GM19193 (cell line): ENCODE results near the gene PCDHGA7.
"Not testable (repeated sequence)": the region's sequence is repeated elsewhere in the genome, so short reads cannot be mapped to it uniquely, and the experiment has no call there.

ENCODE experiments used
- POLR2A ChIP-seq: IDR thresholded peaks from 4 replicates; pipeline ENCODE4 v1.6.1; 2011; ENCODE audit not compliant: insufficient read depth, insufficient read length; ENCODE audit errors: extremely low read depth

The PCDHGA7 gene

DNA sequence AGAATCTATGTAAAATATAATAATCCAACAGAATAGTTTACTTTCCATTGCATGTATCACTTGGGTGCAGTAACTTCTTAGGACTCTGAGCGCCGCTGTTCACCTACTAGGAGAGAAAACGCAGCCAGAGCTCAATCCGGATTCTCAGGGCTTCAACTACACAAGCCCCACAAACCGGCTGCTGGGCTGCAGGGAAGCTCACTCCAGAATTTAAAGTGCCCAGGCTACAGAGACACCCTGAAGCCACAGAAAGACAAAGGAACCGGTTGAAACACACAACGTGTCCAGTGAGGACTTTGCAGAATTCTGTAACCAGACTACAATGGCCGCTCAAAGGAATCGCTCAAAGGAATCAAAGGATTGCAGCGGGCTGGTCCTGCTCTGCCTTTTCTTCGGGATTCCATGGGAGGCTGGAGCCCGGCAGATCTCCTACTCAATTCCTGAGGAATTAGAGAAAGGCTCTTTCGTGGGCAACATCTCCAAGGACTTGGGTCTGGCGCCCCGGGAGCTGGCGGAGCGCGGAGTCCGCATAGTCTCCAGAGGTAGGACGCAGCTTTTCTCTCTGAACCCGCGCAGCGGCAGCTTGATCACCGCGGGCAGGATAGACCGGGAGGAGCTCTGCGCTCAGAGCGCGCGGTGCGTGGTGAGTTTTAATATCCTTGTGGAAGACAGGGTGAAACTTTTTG is 30.5 kb downstream of the PCDHGA7 start, which contains the start of gene PCDHGA10:
Gene PCDHGA10, plus strand, starts transcription at position 134 of the 686 bp plus-strand sequence. Its CDS starts 189 bp downstream, at position 323.
- TF ChIP-seq POLR2A = no peak

GRCh38 chr5:141413540-141414069 is 31.1 kb downstream of the PCDHGA7 start:
- no peak for TF ChIP-seq POLR2A

GRCh38 chr5:141417494-141418172 is 35.1 kb downstream of the PCDHGA7 start, which contains the start of gene PCDHGB7:
PCDHGB7 (plus strand) TSS chr5:141417677; CDS start chr5:141417860, 183 bp downstream.
- not testable (repeated sequence) for TF ChIP-seq POLR2A

- no peak for TF ChIP-seq POLR2A
Observed at GRCh38 chr5:141419074-141419880, 36.7 kb downstream of the PCDHGA7 start.

DNA sequence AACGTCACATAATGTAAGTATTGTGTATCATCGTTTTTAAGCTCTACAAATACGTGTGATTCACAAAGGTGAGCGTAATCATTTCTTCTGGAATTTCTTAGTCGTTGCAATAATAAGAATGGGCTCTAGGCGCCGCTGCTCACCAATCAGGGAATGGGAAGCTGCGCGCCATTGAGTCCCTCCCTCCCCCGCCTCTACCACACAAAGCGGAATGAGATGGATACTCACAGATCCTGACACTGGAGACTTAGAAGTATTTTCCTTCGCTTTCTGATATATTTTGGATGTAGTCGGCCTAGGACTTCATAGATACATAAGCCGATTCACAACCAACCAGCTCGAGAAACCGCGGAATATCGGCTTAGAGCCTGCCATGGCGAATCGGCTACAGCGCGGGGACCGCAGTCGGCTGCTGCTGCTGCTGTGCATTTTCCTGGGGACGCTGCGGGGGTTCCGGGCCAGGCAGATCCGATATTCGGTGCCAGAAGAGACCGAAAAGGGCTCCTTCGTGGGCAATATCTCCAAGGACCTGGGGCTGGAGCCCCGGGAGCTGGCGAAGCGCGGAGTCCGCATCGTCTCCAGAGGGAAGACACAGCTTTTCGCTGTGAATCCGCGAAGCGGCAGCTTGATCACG is 38.4 kb downstream of the PCDHGA7 start, which contains the start of gene PCDHGA11:
Gene PCDHGA11, plus strand, starts transcription at position 197 of the 634 bp plus-strand sequence. Its CDS starts 177 bp downstream, at position 374.
- TF ChIP-seq POLR2A = no peak

DNA sequence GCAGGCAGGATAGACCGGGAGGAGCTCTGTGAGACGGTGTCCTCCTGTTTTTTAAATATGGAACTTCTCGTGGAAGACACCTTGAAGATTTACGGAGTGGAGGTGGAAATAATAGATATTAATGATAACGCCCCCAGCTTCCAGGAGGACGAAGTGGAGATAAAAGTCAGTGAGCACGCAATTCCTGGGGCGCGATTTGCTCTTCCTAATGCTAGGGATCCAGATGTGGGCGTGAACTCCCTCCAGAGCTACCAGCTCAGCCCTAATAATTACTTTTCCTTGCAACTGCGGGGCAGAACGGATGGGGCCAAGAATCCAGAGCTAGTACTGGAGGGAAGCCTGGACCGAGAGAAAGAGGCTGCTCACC is 38.9 kb downstream of the PCDHGA7 start:
- TF ChIP-seq POLR2A = no peak

GRCh38 chr5:141422742-141423291 is 40.3 kb downstream of the PCDHGA7 start:
- no peak for TF ChIP-seq POLR2A

DNA sequence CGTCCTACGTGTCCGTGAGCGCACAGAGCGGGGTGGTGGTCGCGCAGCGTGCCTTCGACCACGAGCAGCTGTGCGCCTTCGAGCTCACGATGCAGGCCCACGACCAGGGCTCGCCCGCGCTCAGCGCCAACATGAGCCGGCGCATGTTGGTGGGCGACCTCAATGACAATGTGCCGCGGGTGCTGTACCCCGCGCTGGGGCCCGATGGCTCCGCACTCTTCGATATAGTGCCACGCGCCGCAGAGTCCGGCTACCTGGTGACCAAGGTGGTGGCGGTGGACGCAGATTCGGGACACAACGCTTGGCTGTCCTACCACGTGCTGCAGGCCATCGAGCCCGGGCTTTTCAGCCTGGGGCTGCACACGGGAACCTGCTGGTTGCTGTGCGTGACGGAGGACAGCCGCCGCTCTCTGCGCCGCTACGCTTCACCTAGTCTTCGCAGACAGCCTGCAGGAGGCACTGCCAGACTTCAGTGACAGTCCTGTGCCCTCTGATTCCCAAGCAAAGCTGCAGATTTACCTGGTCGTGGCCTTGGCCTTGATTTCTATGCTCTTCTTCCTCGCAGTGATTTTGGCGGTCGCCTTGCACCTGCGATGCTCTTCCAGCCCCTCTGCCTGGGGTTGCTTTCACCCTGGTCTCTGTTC is 45.4 kb downstream of the PCDHGA7 start:
- no peak for TF ChIP-seq POLR2A

GRCh38 chr5:141430332-141431113 is 48.0 kb downstream of the PCDHGA7 start, which contains the start of gene PCDHGA12:
PCDHGA12 (plus strand) TSS chr5:141430507; CDS start chr5:141430760, 253 bp downstream.
- TF ChIP-seq POLR2A = no peak

DNA sequence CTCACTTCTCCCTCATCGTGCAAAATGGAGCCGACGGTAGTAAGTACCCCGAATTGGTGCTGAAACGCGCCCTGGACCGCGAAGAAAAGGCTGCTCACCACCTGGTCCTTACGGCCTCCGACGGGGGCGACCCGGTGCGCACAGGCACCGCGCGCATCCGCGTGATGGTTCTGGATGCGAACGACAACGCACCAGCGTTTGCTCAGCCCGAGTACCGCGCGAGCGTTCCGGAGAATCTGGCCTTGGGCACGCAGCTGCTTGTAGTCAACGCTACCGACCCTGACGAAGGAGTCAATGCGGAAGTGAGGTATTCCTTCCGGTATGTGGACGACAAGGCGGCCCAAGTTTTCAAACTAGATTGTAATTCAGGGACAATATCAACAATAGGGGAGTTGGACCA is 48.7 kb downstream of the PCDHGA7 start:
- no peak for TF ChIP-seq POLR2A

DNA sequence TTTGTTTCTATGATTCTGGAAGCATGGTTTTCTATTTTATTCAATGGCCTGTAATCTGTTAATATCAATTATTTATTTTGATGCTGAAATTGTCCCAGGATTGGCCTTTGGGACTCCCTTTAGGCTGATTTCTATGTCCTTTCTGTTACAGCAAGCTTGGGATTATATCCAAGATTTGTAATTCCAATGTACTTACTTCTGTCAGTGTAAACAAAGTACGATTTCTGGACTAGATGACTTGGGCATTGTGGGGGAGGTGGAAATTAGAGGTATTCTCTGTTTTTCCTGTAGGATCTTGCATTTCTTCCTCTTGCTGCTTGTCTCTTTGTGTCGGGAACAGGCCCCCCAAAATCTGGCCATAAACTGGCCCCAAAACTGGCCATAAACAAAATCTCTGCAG is 51.5 kb downstream of the PCDHGA7 start:
- no peak for TF ChIP-seq POLR2A
